Activated effector memory CD4-positive, alpha-beta T cell treated with Interleukin-2 at 50 U/mL for 16 hours (primary cell): Measurements from ENCODE around the gene AREL1.

Experiments
- DNase-seq: peaks from one replicate; pipeline ENCODE4 v3.0.0-alpha.2; 2020

Gene AREL1

GRCh38 chr14:74697011-74697410 is 15.9 kb downstream of the AREL1 start:
- DNase-seq: no peak

- no peak for DNase-seq
Observed at GRCh38 chr14:74695406-74695805, 17.5 kb downstream of the AREL1 start.

- no peak for DNase-seq
Observed at GRCh38 chr14:74693191-74693590, 19.7 kb downstream of the AREL1 start.

- DNase-seq: no peak
Observed at GRCh38 chr14:74691456-74691855, 21.4 kb downstream of the AREL1 start.

GRCh38 chr14:74685921-74686678 is 26.8 kb downstream of the AREL1 start:
- no peak for DNase-seq

- DNase-seq: no peak
Observed at GRCh38 chr14:74685056-74685455, 27.8 kb downstream of the AREL1 start.

GRCh38 chr14:74684434-74684833 is 28.4 kb downstream of the AREL1 start:
- DNase-seq: no peak

- no peak for DNase-seq
Observed at GRCh38 chr14:74683406-74683805, 29.5 kb downstream of the AREL1 start.

GRCh38 chr14:74682169-74682952 is 30.5 kb downstream of the AREL1 start:
- DNase-seq: no peak

- no peak for DNase-seq
Observed at GRCh38 chr14:74675219-74675618, 37.7 kb downstream of the AREL1 start.

GRCh38 chr14:74673768-74674167 is 39.1 kb downstream of the AREL1 start:
- DNase-seq: no peak

- DNase-seq: no peak
Observed at GRCh38 chr14:74671789-74672188, 41.1 kb downstream of the AREL1 start.

GRCh38 chr14:74670726-74671411 is 42.0 kb downstream of the AREL1 start:
- DNase-seq: no peak

- DNase-seq: no peak
Observed at GRCh38 chr14:74669846-74670245, 43.0 kb downstream of the AREL1 start.

GRCh38 chr14:74669256-74669655 is 43.6 kb downstream of the AREL1 start:
- DNase-seq: no peak

GRCh38 chr14:74667758-74668157 is 45.1 kb downstream of the AREL1 start:
- DNase-seq: no peak

GRCh38 chr14:74664717-74665116 is 48.2 kb downstream of the AREL1 start:
- DNase-seq: no peak

- DNase-seq: no peak
Observed at GRCh38 chr14:74663884-74664283, 49.0 kb downstream of the AREL1 start.

- DNase-seq: no peak
Observed at GRCh38 chr14:74661726-74662450, 51.0 kb downstream of the AREL1 start.

- DNase-seq: no peak
Observed at GRCh38 chr14:74660863-74661262, 52.0 kb downstream of the AREL1 start.

- no peak for DNase-seq
Observed at GRCh38 chr14:74660167-74660566, 52.7 kb downstream of the AREL1 start.

- DNase-seq: no peak
Observed at GRCh38 chr14:74658535-74659131, 54.2 kb downstream of the AREL1 start.

GRCh38 chr14:74656964-74657363 is 55.9 kb downstream of the AREL1 start:
- DNase-seq: no peak
